Chondrocyte (in vitro differentiated cells): ENCODE measurements around the gene HOXC6. TPM values are rescaled to one million over a fixed set of nuclear protein-coding genes. Genes with fewer than 3 reads are reported as not detected.

ENCODE experiments used
- DNase-seq: peaks from one replicate; pipeline ENCODE4 v3.0.0; 2021; ENCODE audit warnings: mixed read lengths, low spot score
- H3K27ac Mint-ChIP-seq: one replicate; pipeline ENCODE4 v1.8.0; 2021; ENCODE audit warnings: mild to moderate bottlenecking, moderate library complexity, mixed read lengths; ENCODE audit not compliant: unreplicated experiment
- H3K27me3 Mint-ChIP-seq: 2 replicates; pipeline ENCODE4 v1.8.0; 2021; ENCODE audit warnings: low read depth, mixed read lengths
- H3K36me3 Mint-ChIP-seq: 2 replicates; pipeline ENCODE4 v1.8.0; 2021; ENCODE audit warnings: low read depth, mixed read lengths
- H3K4me1 Mint-ChIP-seq: 2 replicates; pipeline ENCODE4 v1.8.0; 2021; ENCODE audit warnings: low read depth, mild to moderate bottlenecking, mixed read lengths
- H3K4me3 Mint-ChIP-seq: one replicate; pipeline ENCODE4 v1.8.0; 2021; ENCODE audit warnings: mild to moderate bottlenecking, moderate library complexity, mixed read lengths; ENCODE audit not compliant: unreplicated experiment
- H3K9me3 Mint-ChIP-seq: 2 replicates; pipeline ENCODE4 v1.8.0; 2021; ENCODE audit warnings: low read depth, mixed read lengths
- total RNA-seq: library from RNA; stranded (reverse); gene quantifications from 3 replicates; pipeline ENCODE4 v1.2.1, GENCODE V29; 2021
- TF ChIP-seq, protein P1 (sequence below): fragments of 200-600 bp; sonication (generic); IDR thresholded peaks from 2 replicates; pipeline ENCODE4 v1.5.0; 2021; ENCODE audit warnings: antibody characterized with exemption, mild to moderate bottlenecking, moderate library complexity

HOXC6 gene
- total RNA-seq, 1 donor from 2014 or later = not detected

GRCh38 chr12:53999559-54000115 lies 28.6 kb upstream of the HOXC6 start:
- DNase-seq = no peak
- TF ChIP-seq, protein P1, sequence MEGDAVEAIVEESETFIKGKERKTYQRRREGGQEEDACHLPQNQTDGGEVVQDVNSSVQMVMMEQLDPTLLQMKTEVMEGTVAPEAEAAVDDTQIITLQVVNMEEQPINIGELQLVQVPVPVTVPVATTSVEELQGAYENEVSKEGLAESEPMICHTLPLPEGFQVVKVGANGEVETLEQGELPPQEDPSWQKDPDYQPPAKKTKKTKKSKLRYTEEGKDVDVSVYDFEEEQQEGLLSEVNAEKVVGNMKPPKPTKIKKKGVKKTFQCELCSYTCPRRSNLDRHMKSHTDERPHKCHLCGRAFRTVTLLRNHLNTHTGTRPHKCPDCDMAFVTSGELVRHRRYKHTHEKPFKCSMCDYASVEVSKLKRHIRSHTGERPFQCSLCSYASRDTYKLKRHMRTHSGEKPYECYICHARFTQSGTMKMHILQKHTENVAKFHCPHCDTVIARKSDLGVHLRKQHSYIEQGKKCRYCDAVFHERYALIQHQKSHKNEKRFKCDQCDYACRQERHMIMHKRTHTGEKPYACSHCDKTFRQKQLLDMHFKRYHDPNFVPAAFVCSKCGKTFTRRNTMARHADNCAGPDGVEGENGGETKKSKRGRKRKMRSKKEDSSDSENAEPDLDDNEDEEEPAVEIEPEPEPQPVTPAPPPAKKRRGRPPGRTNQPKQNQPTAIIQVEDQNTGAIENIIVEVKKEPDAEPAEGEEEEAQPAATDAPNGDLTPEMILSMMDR = no peak
- H3K36me3 Mint-ChIP-seq = peaks cover 2% of the 10 kb centered on the region
- H3K27me3 Mint-ChIP-seq = peaks cover 88% of the 10 kb centered on the region
- peaks cover 18% of the 10 kb centered on the region for H3K4me1 Mint-ChIP-seq
- no peak overlapping the region for H3K4me3 Mint-ChIP-seq
- H3K9me3 Mint-ChIP-seq = no peaks in the 10 kb centered on the region
- H3K27ac Mint-ChIP-seq = no peak overlapping the region

DNA sequence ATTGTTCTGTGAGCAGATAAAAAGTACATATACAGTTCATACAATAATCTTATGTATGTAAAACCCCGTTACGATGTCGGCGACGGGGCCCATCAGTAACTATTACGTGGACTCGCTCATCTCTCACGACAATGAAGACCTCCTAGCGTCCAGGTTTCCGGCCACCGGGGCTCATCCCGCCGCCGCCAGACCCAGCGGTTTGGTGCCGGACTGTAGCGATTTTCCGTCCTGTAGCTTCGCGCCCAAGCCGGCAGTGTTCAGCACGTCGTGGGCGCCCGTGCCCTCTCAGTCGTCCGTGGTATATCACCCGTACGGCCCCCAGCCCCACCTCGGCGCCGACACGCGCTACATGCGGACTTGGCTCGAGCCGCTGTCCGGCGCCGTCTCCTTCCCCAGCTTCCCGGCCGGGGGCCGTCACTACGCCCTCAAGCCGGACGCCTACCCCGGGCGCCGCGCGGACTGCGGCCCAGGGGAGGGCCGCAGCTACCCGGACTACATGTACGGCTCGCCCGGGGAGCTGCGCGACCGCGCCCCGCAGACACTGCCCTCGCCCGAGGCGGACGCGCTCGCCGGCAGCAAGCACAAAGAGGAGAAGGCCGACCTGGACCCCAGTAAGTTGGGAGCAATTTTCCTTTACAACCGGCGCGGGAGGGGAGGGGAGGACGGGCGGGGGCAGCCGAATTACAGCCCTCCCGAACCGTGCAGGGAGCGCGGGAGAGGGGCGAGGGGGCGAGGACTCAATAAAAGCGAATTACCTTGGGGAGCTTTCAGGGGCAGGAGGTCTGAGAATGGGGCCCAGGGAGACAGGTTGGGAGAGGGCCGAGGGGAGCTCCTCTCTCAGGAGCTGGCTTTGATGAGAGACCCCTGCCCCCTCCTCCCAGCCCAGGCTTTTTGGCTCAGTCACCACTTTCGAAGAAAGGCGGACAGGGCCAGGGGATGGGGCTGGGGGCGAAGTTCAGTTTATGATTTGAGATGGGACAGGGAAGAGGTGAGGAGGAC lies 27.8 kb upstream of the HOXC6 start, which contains the start of gene HOXC9:
TSS of gene HOXC9 (plus strand) at position 46 of the 999 bp plus-strand sequence. CDS start at position 74, 28 bp downstream.
- Mint-ChIP-seq H3K9me3 (no peaks in the 10 kb centered on the region), H3K36me3 (peaks cover 2% of the 10 kb centered on the region), H3K4me1 (peaks cover 11% of the 10 kb centered on the region), H3K4me3 (peak within 1 kb of the TSS; percentile 50), H3K27ac (no peak within 1 kb of the TSS), H3K27me3 (peaks cover 89% of the 10 kb centered on the region)
- TF ChIP-seq, protein P1 = no peak
- no peak for DNase-seq

- H3K9me3 Mint-ChIP-seq = no peaks in the 10 kb centered on the region
- no peak for DNase-seq
- peaks cover 11% of the 10 kb centered on the region for H3K4me1 Mint-ChIP-seq
- no peak overlapping the region for H3K4me3 Mint-ChIP-seq
- H3K27me3 Mint-ChIP-seq = peaks cover 91% of the 10 kb centered on the region
- H3K36me3 Mint-ChIP-seq = peaks cover 2% of the 10 kb centered on the region
- TF ChIP-seq, protein P1 = no peak
- peak overlapping the region; percentile 22 for H3K27ac Mint-ChIP-seq
Observed at GRCh38 chr12:54001283-54002187, 26.7 kb upstream of the HOXC6 start.

- TF ChIP-seq, protein P1 = no peak
- Mint-ChIP-seq H3K27me3 (peaks cover 90% of the 10 kb centered on the region), H3K36me3 (peaks cover 2% of the 10 kb centered on the region), H3K4me1 (peaks cover 11% of the 10 kb centered on the region), H3K4me3 (no peak overlapping the region), H3K9me3 (no peaks in the 10 kb centered on the region), H3K27ac (no peak overlapping the region)
- DNase-seq = no peak
Observed at GRCh38 chr12:54002278-54002914, 25.8 kb upstream of the HOXC6 start.
